T-cell (primary cell): ENCODE data around the gene GRB14. TPM values are rescaled to one million over a fixed set of nuclear protein-coding genes. Genes with fewer than 3 reads are reported as not detected.

Source experiments
- ATAC-seq, 4 experiments: fragments of 200-7000 bp in 3 of 4; fragments of 150-1000 bp in 1 of 4; cut with Tn5 transposase; replicated peaks in 1 of 4; 1 replicate in 3 of 4; 2 replicates in 1 of 4; pipeline ENCODE4 v1.10.0; 2021; ENCODE audit warnings: moderate library complexity in 3 of 4, mild to moderate bottlenecking in 2 of 4, moderate number of reproducible peaks in 1 of 4
- CTCF ChIA-PET, 2 donors: fragments of 300-600 bp; sonication (Branson Sonifier 250); formaldehyde crosslinking; loops; one replicate each; lab custom pipeline; 2022; ENCODE audit warnings: antibody characterized with exemption in 2 of 2; lab: Charles Lee
- POLR2A ChIA-PET, 2 donors: fragments of 300-600 bp; sonication (Branson Sonifier 250); formaldehyde crosslinking; loops; one replicate each; lab custom pipeline; 2022; ENCODE audit warnings: antibody characterized with exemption in 2 of 2; lab: Charles Lee
- DNase-seq, 35 experiments: peaks; one replicate each; pipeline versions ENCODE4 v3.0.0 to v3.0.0-alpha.2; 2013 to 2023
- H3K27ac ChIP-seq: one replicate; pipeline ENCODE4 v1.5.1; 2013; ENCODE audit warnings: low read length
- H3K27me3 ChIP-seq, 2 experiments: replicated peaks in 1 of 2; 1 replicate in 1 of 2; 2 replicates in 1 of 2; pipeline versions ENCODE4 v1.6.1 to v1.7.0; 2013; ENCODE audit warnings: low read length in 1 of 2, mixed read lengths in 1 of 2; ENCODE audit not compliant: control insufficient read depth in 2 of 2, insufficient read depth in 2 of 2; ENCODE audit errors: extremely low read depth in 1 of 2
- H3K36me3 ChIP-seq, 2 donors: 1 replicate in 1 of 2; 2 replicates in 1 of 2; pipeline versions ENCODE4 v1.6.1 to v1.7.0; 2013; ENCODE audit warnings: low read length in 1 of 2; ENCODE audit not compliant: control insufficient read depth in 2 of 2, insufficient read depth in 1 of 2; ENCODE audit errors: extremely low read depth in 1 of 2
- H3K4me1 ChIP-seq, 2 experiments: 1 replicate in 1 of 2; 2 replicates in 1 of 2; pipeline versions ENCODE4 v1.6.1 to v1.7.0; 2013; ENCODE audit warnings: low read length in 2 of 2, mixed read lengths in 1 of 2; ENCODE audit not compliant: insufficient read depth in 2 of 2, control insufficient read depth in 1 of 2; ENCODE audit errors: extremely low read depth in 1 of 2
- H3K4me3 ChIP-seq, 2 donors: 1 replicate in 1 of 2; 2 replicates in 1 of 2; pipeline versions ENCODE4 v1.5.1 to v1.7.0; 2013; ENCODE audit warnings: mild to moderate bottlenecking in 2 of 2, low read length in 1 of 2, moderate library complexity in 1 of 2; ENCODE audit not compliant: control insufficient read depth in 1 of 2; ENCODE audit errors: extremely low read depth in 1 of 2
- H3K9me3 ChIP-seq: 2 replicates; pipeline ENCODE4 v1.7.0; 2013
- H3K27ac Mint-ChIP-seq, 2 donors: one replicate each; pipeline ENCODE4 v1.8.0; 2020 to 2021; ENCODE audit warnings: mild to moderate bottlenecking in 2 of 2, mixed read lengths in 2 of 2
- H3K27me3 Mint-ChIP-seq, 2 donors: one replicate each; pipeline ENCODE4 v1.8.0; 2021 to 2022; ENCODE audit warnings: mixed read lengths in 2 of 2
- H3K36me3 Mint-ChIP-seq: one replicate; pipeline ENCODE4 v1.8.0; 2021; ENCODE audit warnings: mixed read lengths
- H3K4me1 Mint-ChIP-seq, 3 donors: one replicate each; pipeline ENCODE4 v1.8.0; 2020 to 2022; ENCODE audit warnings: mixed read lengths in 3 of 3, mild to moderate bottlenecking in 1 of 3
- H3K4me3 Mint-ChIP-seq, 3 donors: one replicate each; pipeline ENCODE4 v1.8.0; 2020 to 2022; ENCODE audit warnings: mild to moderate bottlenecking in 3 of 3, mixed read lengths in 3 of 3, moderate library complexity in 3 of 3
- H3K9me3 Mint-ChIP-seq, 3 donors: one replicate each; pipeline ENCODE4 v1.8.0; 2020 to 2022; ENCODE audit warnings: mixed read lengths in 3 of 3
- WGBS: methylation state at CpG from one replicate; pipeline ENCODE4 v1.1.5; 2013; ENCODE audit warnings: missing lambda C conversion rate; ENCODE audit not compliant: insufficient coverage; 5-methylcytosine and 5-hydroxymethylcytosine counted together
- total RNA-seq, 35 experiments: library from RNA in 6 of 35; stranded (reverse) in 6 of 35; fragments of 120-200 nt in 1 of 35; gene quantifications; one replicate each; pipeline versions ENCODE4 v1.2.1 to v1.2.4 and lab custom pipeline; 2013 to 2026

The GRB14 gene
- total RNA-seq, 5 donors from 2014 or later (not counting 1 experiment from before 2014, with no cell fraction given): not detected

DNA sequence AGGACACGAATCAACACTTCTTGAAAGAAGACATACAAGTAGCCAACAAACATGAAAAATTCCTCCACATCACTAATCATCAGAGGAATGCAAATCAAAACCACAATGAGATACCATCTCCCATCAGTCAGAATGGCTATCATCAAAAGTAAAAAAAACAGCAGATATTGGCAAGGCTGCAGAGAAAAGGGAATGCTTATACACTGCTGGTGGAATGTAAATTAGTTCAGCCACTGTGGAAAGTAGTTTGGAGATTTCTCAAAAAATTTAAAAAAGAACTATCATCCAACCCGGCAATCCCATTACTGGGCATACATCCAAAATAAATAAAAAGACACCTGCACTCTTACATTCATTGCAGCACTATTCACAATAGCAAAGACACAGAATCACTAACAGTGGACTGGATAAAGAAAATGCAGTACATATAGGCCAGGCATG lies 78.7 kb downstream of the GRB14 start:
- Mint-ChIP-seq H3K27me3 (no peaks in the 10 kb centered on the region), H3K9me3 (peaks cover 3 to 9% (median 8%) of the 10 kb centered on the region in 3 donors), H3K4me3 (no peak overlapping the region), H3K4me1 (peaks cover 0 to 2% (median 0%) of the 10 kb centered on the region in 3 donors), H3K36me3 (no peaks in the 10 kb centered on the region), H3K27ac (no peak overlapping the region)
- H3K4me1 ChIP-seq: no peaks in the 10 kb centered on the region
- CTCF ChIA-PET: no interaction called here
- H3K4me3 ChIP-seq: no peak overlapping the region
- no peaks in the 10 kb centered on the region for H3K36me3 ChIP-seq
- WGBS: 53% methylated on average over 2 of the region's 2 CpGs
- ATAC-seq (no peak), DNase-seq (no peak)
- no peaks in the 10 kb centered on the region for H3K9me3 ChIP-seq
- H3K27ac ChIP-seq: no peak overlapping the region
- POLR2A ChIA-PET: no interaction called here
- no peaks in the 10 kb centered on the region for H3K27me3 ChIP-seq

DNA sequence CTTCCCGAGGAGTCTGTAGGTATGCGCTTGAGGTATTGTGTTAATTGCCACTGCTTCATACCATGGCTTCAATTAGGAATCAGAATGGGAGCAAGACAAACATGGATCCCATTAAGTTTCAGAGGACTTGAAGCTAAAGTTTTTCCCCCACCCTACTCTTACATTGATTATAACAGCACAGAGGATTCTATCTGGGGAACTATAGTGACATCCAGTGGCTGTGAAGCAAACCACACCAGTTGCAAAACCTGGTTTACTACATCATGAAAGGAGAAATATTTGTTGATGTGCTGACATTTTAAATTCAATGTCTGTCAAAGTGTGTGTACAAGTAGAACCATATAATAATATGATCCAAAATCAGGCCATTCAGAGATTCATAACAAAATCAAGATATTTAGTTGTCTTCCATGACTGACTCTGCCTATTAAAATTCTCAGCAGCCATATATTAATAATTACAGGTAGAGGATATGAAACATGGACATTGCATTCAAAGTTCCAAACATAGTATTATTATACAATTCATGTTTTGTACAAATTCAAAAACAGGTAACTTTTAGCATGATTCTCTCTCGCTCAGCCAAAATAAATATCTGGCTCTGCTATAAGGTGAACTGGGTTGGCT lies 82.9 kb downstream of the GRB14 start:
- CTCF ChIA-PET: interaction anchor here in 1 of 2 donors (0.6 kb wide), 1 partner anchor 1191 kb away, joined by 3 read pairs; no protein-coding TSS in a partner anchor
- Histone ChIP-seq H3K9me3 (no peaks in the 10 kb centered on the region), H3K4me3 (no peak overlapping the region), H3K4me1 (no peaks in the 10 kb centered on the region), H3K36me3 (no peaks in the 10 kb centered on the region), H3K27ac (no peak overlapping the region), H3K27me3 (no peaks in the 10 kb centered on the region)
- DNase-seq: no peak
- H3K9me3 Mint-ChIP-seq: peaks cover 0 to 3% (median 0%) of the 10 kb centered on the region in 3 donors
- no peak overlapping the region for H3K27ac Mint-ChIP-seq
- no peaks in the 10 kb centered on the region for H3K4me1 Mint-ChIP-seq
- POLR2A ChIA-PET: no interaction called here
- no peaks in the 10 kb centered on the region for H3K36me3 Mint-ChIP-seq
- H3K4me3 Mint-ChIP-seq: no peak overlapping the region
- H3K27me3 Mint-ChIP-seq: no peaks in the 10 kb centered on the region
- WGBS: no CpG with 5 or more reads among the region's 3 CpGs
- ATAC-seq: no peak

- no peak overlapping the region for H3K4me3 ChIP-seq
- no peaks in the 10 kb centered on the region for H3K36me3 ChIP-seq
- no peaks in the 10 kb centered on the region for H3K9me3 ChIP-seq
- no peak overlapping the region for H3K27ac ChIP-seq
- Mint-ChIP-seq H3K9me3 (peaks cover 0 to 2% (median 0%) of the 10 kb centered on the region in 3 donors), H3K4me3 (no peak overlapping the region), H3K27me3 (no peaks in the 10 kb centered on the region), H3K27ac (no peak overlapping the region), H3K4me1 (no peaks in the 10 kb centered on the region), H3K36me3 (no peaks in the 10 kb centered on the region)
- WGBS: 67% methylated on average over 2 of the region's 5 CpGs
- ChIA-PET POLR2A (no interaction called here), CTCF (interaction anchor here in 1 of 2 donors (0.6 kb wide), 1 partner anchor 1165 kb away, joined by 4 read pairs; no protein-coding TSS in a partner anchor)
- no peak for DNase-seq
- ATAC-seq: no peak
- H3K27me3 ChIP-seq: no peaks in the 10 kb centered on the region
- no peaks in the 10 kb centered on the region for H3K4me1 ChIP-seq
These were observed 85.8 kb downstream of the GRB14 start for GRCh38 chr2:164535280-164536025.

GRCh38 chr2:164530464-164530863 lies 90.8 kb downstream of the GRB14 start:
- no peaks in the 10 kb centered on the region for H3K4me1 Mint-ChIP-seq
- DNase-seq (no peak), ATAC-seq (no peak)
- H3K4me3 Mint-ChIP-seq: no peak overlapping the region
- Histone ChIP-seq H3K27ac (no peak overlapping the region), H3K9me3 (no peaks in the 10 kb centered on the region), H3K36me3 (no peaks in the 10 kb centered on the region), H3K4me1 (no peaks in the 10 kb centered on the region), H3K4me3 (no peak overlapping the region), H3K27me3 (no peaks in the 10 kb centered on the region)
- H3K36me3 Mint-ChIP-seq: no peaks in the 10 kb centered on the region
- no peaks in the 10 kb centered on the region for H3K27me3 Mint-ChIP-seq
- H3K27ac Mint-ChIP-seq: no peak overlapping the region
- CTCF ChIA-PET: no interaction called here
- WGBS: no CpG with 5 or more reads among the region's 1 CpG
- peaks cover 0 to 2% (median 0%) of the 10 kb centered on the region in 3 donors for H3K9me3 Mint-ChIP-seq
- POLR2A ChIA-PET: no interaction called here

DNA sequence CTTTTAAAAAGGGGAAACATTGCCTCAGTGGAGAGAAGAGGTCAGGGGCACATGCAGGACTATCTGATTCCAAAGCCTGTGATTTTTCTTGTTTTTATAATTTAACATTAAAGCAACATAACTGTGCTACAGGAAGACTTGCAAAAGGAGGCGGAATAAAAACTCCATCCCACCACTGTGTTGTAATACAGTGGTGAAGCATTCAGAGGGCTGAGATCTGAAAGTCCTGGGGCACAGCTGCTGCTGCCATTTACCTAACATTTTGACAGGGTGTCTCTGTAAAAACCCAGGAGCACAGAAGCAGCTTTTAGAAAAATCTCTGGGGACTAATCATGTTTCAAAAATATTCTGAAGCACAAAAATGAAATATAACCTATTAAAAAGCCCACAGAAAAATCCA lies 97.6 kb downstream of the GRB14 start:
- Mint-ChIP-seq H3K27me3 (no peaks in the 10 kb centered on the region), H3K4me1 (no peaks in the 10 kb centered on the region), H3K27ac (no peak overlapping the region), H3K4me3 (no peak overlapping the region), H3K36me3 (no peaks in the 10 kb centered on the region), H3K9me3 (peaks cover 4 to 8% (median 7%) of the 10 kb centered on the region in 3 donors)
- H3K4me1 ChIP-seq: no peaks in the 10 kb centered on the region
- no peaks in the 10 kb centered on the region for H3K27me3 ChIP-seq
- WGBS: no CpG with 5 or more reads among the region's 1 CpG
- DNase-seq (no peak), ATAC-seq (no peak)
- no peaks in the 10 kb centered on the region for H3K9me3 ChIP-seq
- H3K36me3 ChIP-seq: no peaks in the 10 kb centered on the region
- ChIA-PET CTCF (no interaction called here), POLR2A (no interaction called here)
- H3K4me3 ChIP-seq: no peak overlapping the region
- H3K27ac ChIP-seq: no peak overlapping the region

GRCh38 chr2:164523009-164523408 lies 98.3 kb downstream of the GRB14 start:
- no CpG with 5 or more reads among the region's 3 CpGs for WGBS
- H3K4me1 ChIP-seq: no peaks in the 10 kb centered on the region
- H3K27ac ChIP-seq: no peak overlapping the region
- Mint-ChIP-seq H3K9me3 (peaks cover 4 to 15% (median 7%) of the 10 kb centered on the region in 3 donors), H3K36me3 (no peaks in the 10 kb centered on the region), H3K4me1 (no peaks in the 10 kb centered on the region), H3K27me3 (no peaks in the 10 kb centered on the region), H3K27ac (no peak overlapping the region), H3K4me3 (no peak overlapping the region)
- ChIA-PET CTCF (no interaction called here), POLR2A (no interaction called here)
- ATAC-seq: no peak
- no peaks in the 10 kb centered on the region for H3K27me3 ChIP-seq
- DNase-seq: no peak
- no peaks in the 10 kb centered on the region for H3K36me3 ChIP-seq
- H3K9me3 ChIP-seq: no peaks in the 10 kb centered on the region
- H3K4me3 ChIP-seq: no peak overlapping the region
